NCI-H524 treated with DMSO at 0.1 percent for 48 hours (cell line): ENCODE data around the gene S1PR5.
A peak's percentile ranks its signal among the peaks of the same experiment; 100 is the strongest.

Experiments used
- DNase-seq: peaks from one replicate; lab custom pipeline; 2025; lab: John Stamatoyannopoulos, UW

The S1PR5 gene

GRCh38 chr19:10514211-10515145 lies 2.8 kb downstream of the S1PR5 start:
- DNase-seq, result no peak

GRCh38 chr19:10513223-10513622 lies 4.0 kb downstream of the S1PR5 start:
- DNase-seq, result no peak

GRCh38 chr19:10510301-10510802 lies 6.9 kb downstream of the S1PR5 start:
- no peak for DNase-seq

GRCh38 chr19:10508707-10509106 lies 8.5 kb downstream of the S1PR5 start:
- DNase-seq, result no peak

- no peak for DNase-seq
These were observed 9.2 kb downstream of the S1PR5 start for GRCh38 chr19:10508036-10508435.

GRCh38 chr19:10505583-10506229 lies 11.5 kb downstream of the S1PR5 start:
- DNase-seq, result no peak

GRCh38 chr19:10503002-10503789 lies 14.1 kb downstream of the S1PR5 start, which contains the start of gene KEAP1:
KEAP1 (minus strand) TSS chr19:10503356; CDS start chr19:10500033, 3,323 bp downstream.
- no peak for DNase-seq

GRCh38 chr19:10502524-10503001 lies 14.7 kb downstream of the S1PR5 start:
- DNase-seq, result peak; percentile 67

GRCh38 chr19:10501971-10502523 lies 15.2 kb downstream of the S1PR5 start:
- DNase-seq, result no peak

GRCh38 chr19:10500247-10500592 lies 17.0 kb downstream of the S1PR5 start:
- no peak for DNase-seq

- DNase-seq, result no peak
These were observed 17.5 kb downstream of the S1PR5 start for GRCh38 chr19:10499550-10500246.

GRCh38 chr19:10497371-10497770 lies 19.9 kb downstream of the S1PR5 start:
- DNase-seq, result no peak

- DNase-seq, result no peak
These were observed 25.7 kb downstream of the S1PR5 start for GRCh38 chr19:10491472-10492047.

- no peak for DNase-seq
These were observed 30.7 kb downstream of the S1PR5 start for GRCh38 chr19:10486551-10486950.

- peak; percentile 88 for DNase-seq
These were observed 38.3 kb downstream of the S1PR5 start for GRCh38 chr19:10478903-10479384.

- DNase-seq, result no peak
These were observed 38.8 kb downstream of the S1PR5 start for GRCh38 chr19:10478476-10478875.

- DNase-seq, result no peak
These were observed 42.2 kb downstream of the S1PR5 start for GRCh38 chr19:10474962-10475451.

- DNase-seq, result no peak
These were observed 44.1 kb downstream of the S1PR5 start for GRCh38 chr19:10473192-10473591.

GRCh38 chr19:10471909-10472308 lies 45.3 kb downstream of the S1PR5 start:
- peak; percentile 22 for DNase-seq

GRCh38 chr19:10468133-10468532 lies 49.1 kb downstream of the S1PR5 start:
- DNase-seq, result no peak
